ENCODE data around the gene SPOCK1.
A peak's percentile ranks its signal among the peaks of the same experiment; 100 is the strongest.

The SPOCK1 gene

GRCh38 chr5:137365126-137365865 is 133.8 kb downstream of the SPOCK1 start:
- DNase-seq = no peak

GRCh38 chr5:137361280-137361679 is 137.8 kb downstream of the SPOCK1 start:
- no peak for DNase-seq

GRCh38 chr5:137360607-137361006 is 138.5 kb downstream of the SPOCK1 start:
- DNase-seq = no peak

GRCh38 chr5:137359941-137360340 is 139.2 kb downstream of the SPOCK1 start:
- DNase-seq = no peak

- DNase-seq = no peak
Observed at GRCh38 chr5:137357436-137357835, 141.7 kb downstream of the SPOCK1 start.

- DNase-seq = no peak
Observed at GRCh38 chr5:137356127-137356526, 143.0 kb downstream of the SPOCK1 start.

GRCh38 chr5:137355708-137356107 is 143.4 kb downstream of the SPOCK1 start:
- no peak for DNase-seq

GRCh38 chr5:137352095-137352494 is 147.0 kb downstream of the SPOCK1 start:
- DNase-seq = no peak

- DNase-seq = no peak
Observed at GRCh38 chr5:137350791-137351190, 148.3 kb downstream of the SPOCK1 start.

- peak in 2 of 56 donors; percentile 6 for DNase-seq
Observed at GRCh38 chr5:137348759-137349158, 150.4 kb downstream of the SPOCK1 start.

- DNase-seq = no peak
Observed at GRCh38 chr5:137347865-137348264, 151.3 kb downstream of the SPOCK1 start.

- no peak for DNase-seq
Observed at GRCh38 chr5:137346281-137346680, 152.8 kb downstream of the SPOCK1 start.

- no peak for DNase-seq
Observed at GRCh38 chr5:137345396-137345795, 153.7 kb downstream of the SPOCK1 start.

GRCh38 chr5:137344723-137345322 is 154.3 kb downstream of the SPOCK1 start:
- peak in 20 of 56 donors; percentile 3 to 67 (median 12) for DNase-seq

- no peak for DNase-seq
Observed at GRCh38 chr5:137344021-137344420, 155.1 kb downstream of the SPOCK1 start.

- DNase-seq = no peak
Observed at GRCh38 chr5:137342764-137343163, 156.4 kb downstream of the SPOCK1 start.

GRCh38 chr5:137341831-137342230 is 157.3 kb downstream of the SPOCK1 start:
- DNase-seq = no peak

GRCh38 chr5:137340881-137341280 is 158.2 kb downstream of the SPOCK1 start:
- peak in 30 of 56 donors; percentile 5 to 50 (median 23) for DNase-seq

- no peak for DNase-seq
Observed at GRCh38 chr5:137336565-137337120, 162.5 kb downstream of the SPOCK1 start.

- no peak for DNase-seq
Observed at GRCh38 chr5:137336161-137336560, 163.0 kb downstream of the SPOCK1 start.

- DNase-seq = no peak
Observed at GRCh38 chr5:137335493-137335892, 163.6 kb downstream of the SPOCK1 start.

GRCh38 chr5:137333928-137334327 is 165.2 kb downstream of the SPOCK1 start:
- DNase-seq = no peak

- DNase-seq = no peak
Observed at GRCh38 chr5:137333475-137333874, 165.7 kb downstream of the SPOCK1 start.

All from nucleus accumbens (tissue), 56 donors.